Nephron (organoid): ENCODE measurements around the gene PPP2R2C.
A peak's percentile ranks its signal among the peaks of the same experiment; 100 is the strongest.

Experiments
- H3K27ac Mint-ChIP-seq, 3 experiments: 2 replicates each; pipeline ENCODE4 v1.8.0; 2020; ENCODE audit warnings: mixed read lengths in 3 of 3, mild to moderate bottlenecking in 2 of 3, moderate library complexity in 1 of 3
- H3K27me3 Mint-ChIP-seq: 2 replicates; pipeline ENCODE4 v1.8.0; 2021; ENCODE audit warnings: low read depth, mild to moderate bottlenecking, moderate library complexity, mixed read lengths
- H3K36me3 Mint-ChIP-seq: 2 replicates; pipeline ENCODE4 v1.8.0; 2020; ENCODE audit warnings: low read depth, mixed read lengths
- H3K4me1 Mint-ChIP-seq: 2 replicates; pipeline ENCODE4 v1.8.0; 2020; ENCODE audit warnings: mixed read lengths
- H3K4me3 Mint-ChIP-seq, 3 experiments: 2 replicates each; pipeline ENCODE4 v1.8.0; 2020; ENCODE audit warnings: mild to moderate bottlenecking in 3 of 3, mixed read lengths in 3 of 3, moderate library complexity in 2 of 3
- H3K9me3 Mint-ChIP-seq: 2 replicates; pipeline ENCODE4 v1.8.0; 2020; ENCODE audit warnings: mixed read lengths
- TF ChIP-seq, protein P1 (sequence below), 3 experiments: fragments of 200-600 bp; sonication (generic); IDR thresholded peaks; one replicate each; pipeline ENCODE4 v1.5.0; 2021; ENCODE audit warnings: antibody characterized with exemption in 3 of 3; ENCODE audit not compliant: unreplicated experiment in 3 of 3

PPP2R2C gene

DNA sequence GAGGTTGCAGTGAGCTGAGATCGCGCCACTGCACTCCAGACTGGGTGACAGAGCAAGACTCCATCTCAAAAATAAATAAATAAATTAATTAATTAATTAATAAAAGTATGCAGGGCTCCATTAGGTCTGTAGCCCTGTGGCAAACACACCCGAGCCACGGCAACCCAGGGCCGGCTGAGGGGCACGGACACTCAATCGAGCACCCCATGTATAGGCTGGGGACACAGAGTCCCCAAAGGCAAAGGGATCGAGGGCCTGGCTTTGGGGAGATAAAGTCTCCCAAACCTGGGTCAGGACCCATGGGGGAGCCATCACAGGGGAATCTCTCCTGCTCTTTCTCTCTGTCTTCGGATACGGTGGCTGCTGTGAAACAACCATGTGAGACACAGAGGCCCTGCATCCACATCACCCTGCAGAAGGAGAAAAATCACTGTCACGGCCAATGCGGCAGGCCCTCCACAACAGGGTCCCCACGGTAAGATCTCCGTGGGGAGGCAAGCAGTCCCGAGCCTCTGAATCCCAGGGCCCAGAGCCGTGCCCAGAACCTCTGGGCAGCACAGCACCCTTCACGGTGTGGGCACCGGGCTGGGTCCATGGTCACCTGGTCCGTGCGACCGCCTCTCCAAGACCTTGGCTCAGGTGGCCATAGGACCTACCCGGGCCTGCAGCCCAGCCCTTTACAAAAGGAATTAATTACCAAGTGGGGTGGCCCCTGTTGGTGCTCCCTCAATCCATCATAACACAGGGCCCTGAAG is 121.0 kb downstream of the PPP2R2C start:
- no peaks in the 10 kb centered on the region for H3K36me3 Mint-ChIP-seq
- no peak overlapping the region for H3K27ac Mint-ChIP-seq
- H3K9me3 Mint-ChIP-seq: no peaks in the 10 kb centered on the region
- peaks cover 7% of the 10 kb centered on the region for H3K4me1 Mint-ChIP-seq
- no peak overlapping the region for H3K4me3 Mint-ChIP-seq
- TF ChIP-seq, protein P1, sequence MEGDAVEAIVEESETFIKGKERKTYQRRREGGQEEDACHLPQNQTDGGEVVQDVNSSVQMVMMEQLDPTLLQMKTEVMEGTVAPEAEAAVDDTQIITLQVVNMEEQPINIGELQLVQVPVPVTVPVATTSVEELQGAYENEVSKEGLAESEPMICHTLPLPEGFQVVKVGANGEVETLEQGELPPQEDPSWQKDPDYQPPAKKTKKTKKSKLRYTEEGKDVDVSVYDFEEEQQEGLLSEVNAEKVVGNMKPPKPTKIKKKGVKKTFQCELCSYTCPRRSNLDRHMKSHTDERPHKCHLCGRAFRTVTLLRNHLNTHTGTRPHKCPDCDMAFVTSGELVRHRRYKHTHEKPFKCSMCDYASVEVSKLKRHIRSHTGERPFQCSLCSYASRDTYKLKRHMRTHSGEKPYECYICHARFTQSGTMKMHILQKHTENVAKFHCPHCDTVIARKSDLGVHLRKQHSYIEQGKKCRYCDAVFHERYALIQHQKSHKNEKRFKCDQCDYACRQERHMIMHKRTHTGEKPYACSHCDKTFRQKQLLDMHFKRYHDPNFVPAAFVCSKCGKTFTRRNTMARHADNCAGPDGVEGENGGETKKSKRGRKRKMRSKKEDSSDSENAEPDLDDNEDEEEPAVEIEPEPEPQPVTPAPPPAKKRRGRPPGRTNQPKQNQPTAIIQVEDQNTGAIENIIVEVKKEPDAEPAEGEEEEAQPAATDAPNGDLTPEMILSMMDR (IDR thresholded peaks at IDR 0.05; ENCODE audit: unreplicated experiment in 3 of 3): no peak
- H3K27me3 Mint-ChIP-seq: peaks cover 33% of the 10 kb centered on the region

DNA sequence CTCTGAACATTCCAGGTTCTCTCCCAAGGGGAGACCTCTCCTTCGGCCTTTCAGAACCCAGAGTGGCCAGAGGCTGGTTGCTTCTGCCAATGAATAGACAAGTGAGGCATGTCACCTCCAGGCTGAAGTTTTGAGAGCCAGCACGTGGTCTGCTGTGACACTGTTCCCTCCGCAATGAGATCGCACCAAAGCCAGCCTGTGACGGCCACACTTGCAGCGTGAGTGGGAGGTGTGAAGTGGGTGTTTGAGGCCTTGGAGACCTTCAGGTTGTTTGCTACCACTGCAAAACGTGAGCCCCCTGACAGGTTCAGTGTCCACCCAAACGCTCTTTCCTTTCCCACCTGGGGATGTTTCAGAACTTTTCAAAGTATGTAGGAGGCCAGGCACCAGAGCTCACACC is 121.8 kb downstream of the PPP2R2C start:
- Mint-ChIP-seq H3K27me3 (peaks cover 39% of the 10 kb centered on the region), H3K27ac (no peak overlapping the region), H3K4me1 (peaks cover 7% of the 10 kb centered on the region), H3K4me3 (no peak overlapping the region), H3K36me3 (no peaks in the 10 kb centered on the region), H3K9me3 (no peaks in the 10 kb centered on the region)
- TF ChIP-seq, protein P1 (IDR thresholded peaks at IDR 0.05; ENCODE audit: unreplicated experiment in 3 of 3): no peak

DNA sequence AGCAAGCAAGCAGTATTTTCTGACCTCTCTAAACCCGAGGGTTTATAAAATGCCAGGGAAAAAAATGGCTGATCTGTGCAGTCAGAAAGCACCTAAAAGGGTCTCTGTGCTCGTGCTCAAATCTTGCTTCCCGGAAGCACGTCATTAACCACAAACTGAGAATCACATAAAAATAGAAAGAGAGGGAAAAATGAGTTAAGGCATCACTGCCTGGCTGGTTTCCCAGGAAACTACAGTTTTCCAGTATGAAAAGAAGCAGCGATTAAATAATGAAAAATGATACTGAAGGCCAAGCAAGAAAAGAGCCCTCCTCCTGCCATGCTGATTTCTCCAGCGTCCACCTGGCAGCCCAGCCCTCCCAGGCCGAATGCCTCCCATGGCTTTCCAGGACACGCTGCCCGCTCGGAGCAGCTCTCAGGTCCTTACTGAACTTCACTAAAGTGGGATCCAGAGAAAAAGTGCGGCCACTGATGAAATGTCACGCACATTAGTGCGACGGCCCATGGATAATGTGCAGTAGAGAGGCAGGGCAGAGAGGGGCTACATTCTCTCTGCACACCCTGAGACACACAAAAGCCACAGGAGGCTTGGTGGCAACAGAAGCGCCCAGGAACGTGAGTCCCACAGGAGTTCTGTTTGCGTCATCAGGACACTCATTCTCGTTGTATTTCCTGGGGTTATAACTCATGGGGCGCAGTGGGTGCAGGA is 122.4 kb downstream of the PPP2R2C start:
- H3K9me3 Mint-ChIP-seq: no peaks in the 10 kb centered on the region
- H3K27ac Mint-ChIP-seq: peak overlapping the region in 1 of 3 experiments; percentile 20
- peaks cover 7% of the 10 kb centered on the region for H3K4me1 Mint-ChIP-seq
- H3K27me3 Mint-ChIP-seq: peaks cover 38% of the 10 kb centered on the region
- no peaks in the 10 kb centered on the region for H3K36me3 Mint-ChIP-seq
- TF ChIP-seq, protein P1 (IDR thresholded peaks at IDR 0.05; ENCODE audit: unreplicated experiment in 3 of 3): no peak
- no peak overlapping the region for H3K4me3 Mint-ChIP-seq

DNA sequence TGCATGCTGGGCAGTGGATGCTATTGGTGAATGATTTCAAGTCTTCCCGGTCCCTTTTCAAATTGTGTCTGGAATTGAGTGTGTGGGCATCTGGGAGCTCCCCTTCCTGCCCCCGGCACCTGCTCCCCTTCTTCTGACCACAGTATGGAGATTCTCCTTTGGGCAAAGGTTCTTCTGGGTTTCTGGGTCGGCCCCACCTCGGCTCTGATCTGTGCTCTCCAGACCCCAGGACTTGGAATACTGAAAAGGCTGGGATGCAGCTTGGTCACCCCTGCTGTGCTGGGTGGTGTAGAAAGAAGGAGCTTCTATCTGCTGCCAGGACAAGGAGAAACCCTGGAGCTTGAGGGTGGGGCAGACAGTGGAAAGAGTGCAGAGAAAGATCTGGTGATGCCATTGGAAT is 124.0 kb downstream of the PPP2R2C start:
- Mint-ChIP-seq H3K27me3 (peaks cover 30% of the 10 kb centered on the region), H3K4me3 (no peak overlapping the region), H3K9me3 (no peaks in the 10 kb centered on the region), H3K27ac (no peak overlapping the region), H3K4me1 (peaks cover 7% of the 10 kb centered on the region), H3K36me3 (no peaks in the 10 kb centered on the region)
- TF ChIP-seq, protein P1 (IDR thresholded peaks at IDR 0.05; ENCODE audit: unreplicated experiment in 3 of 3): no peak

DNA sequence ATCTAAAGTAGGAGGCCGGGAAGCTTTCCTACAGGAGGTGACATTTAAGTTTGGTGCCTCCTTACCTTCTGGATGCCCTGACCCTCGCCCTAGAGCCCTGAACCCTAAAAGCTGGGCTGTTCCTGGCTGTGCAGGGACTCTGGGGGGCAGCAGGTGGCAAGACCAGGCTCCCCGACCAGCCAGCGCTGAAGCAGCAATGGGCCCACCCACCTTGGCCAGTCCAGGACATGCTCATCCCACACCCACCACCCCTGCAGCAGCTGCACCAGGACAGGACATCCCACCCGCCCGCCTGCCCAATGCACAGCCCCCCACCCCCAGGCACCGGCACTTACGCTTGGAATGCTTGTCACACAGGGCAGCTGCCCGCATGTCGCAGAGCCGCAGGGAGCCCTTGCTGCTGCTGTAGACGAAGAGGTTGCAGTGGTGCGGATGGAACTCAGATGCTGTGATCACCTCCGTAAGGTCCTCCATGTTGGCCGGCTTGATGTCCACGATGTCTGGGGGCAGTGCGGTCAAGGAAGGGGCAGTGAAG is 124.8 kb downstream of the PPP2R2C start:
- no peak overlapping the region for H3K4me3 Mint-ChIP-seq
- peaks cover 30% of the 10 kb centered on the region for H3K27me3 Mint-ChIP-seq
- H3K4me1 Mint-ChIP-seq: peaks cover 12% of the 10 kb centered on the region
- TF ChIP-seq, protein P1 (IDR thresholded peaks at IDR 0.05; ENCODE audit: unreplicated experiment in 3 of 3): no peak
- no peaks in the 10 kb centered on the region for H3K9me3 Mint-ChIP-seq
- no peak overlapping the region for H3K27ac Mint-ChIP-seq
- no peaks in the 10 kb centered on the region for H3K36me3 Mint-ChIP-seq
